Pancreas (tissue), 10 donors: ENCODE results near the gene THRA. TPM values are rescaled to one million over a fixed set of nuclear protein-coding genes. Genes with fewer than 3 reads are reported as not detected.

Experiments
- ATAC-seq, 4 donors: fragments of 200-7000 bp; cut with Tn5 transposase; one replicate each; pipeline versions ENCODE4 v1.8.0 to v1.9.1; 2020; ENCODE audit warnings: mild to moderate bottlenecking in 4 of 4, moderate library complexity in 4 of 4
- DNase-seq, 6 donors: peaks; one replicate each; pipeline ENCODE4 v3.0.0-alpha.2; 2020
- FAIRE-seq: peaks from 2 replicates; lab custom pipeline; 2012; peaks lifted over from hg19 to GRCh38; lab: Jason Lieb, UNC
- H3K27ac ChIP-seq, 4 donors: fragments of 200-600 bp; sonication (generic); 1 replicate in 3 of 4; 2 replicates in 1 of 4; pipeline versions ENCODE4 v1.5.0 to v1.8.0; 2020
- H3K27me3 ChIP-seq, 4 donors: fragments of 200-600 bp; one replicate each; pipeline ENCODE4 v1.8.0; 2021
- H3K36me3 ChIP-seq, 3 donors: fragments of 200-600 bp; sonication (generic) in 1 of 3; one replicate each; pipeline versions ENCODE4 v1.5.0 to v1.8.0; 2020 to 2021
- H3K4me1 ChIP-seq, 3 donors: fragments of 200-600 bp; one replicate each; pipeline ENCODE4 v1.8.0; 2021
- H3K4me3 ChIP-seq, 4 donors: fragments of 200-600 bp; sonication (generic) in 2 of 4; one replicate each; pipeline versions ENCODE4 v1.5.0 to v1.8.0; 2020 to 2021
- H3K9me3 ChIP-seq, 4 donors: fragments of 200-600 bp; one replicate each; pipeline ENCODE4 v1.8.0; 2021
- CTCF ChIP-seq, 4 donors: fragments of 200-600 bp; sonication (generic) in 3 of 4; IDR thresholded peaks; one replicate each; pipeline versions ENCODE4 v1.5.0 to v1.8.0; 2021; ENCODE audit warnings: antibody characterized with exemption in 4 of 4
- WGBS, 2 donors: extraction: QIAGEN DNeasy Blood & Tissue Kit; methylation state at CpG; one replicate each; pipeline ENCODE4 v1.1.7; 2013; 5-methylcytosine and 5-hydroxymethylcytosine counted together
- intact Hi-C, 3 donors: fragments of 100-400 bp; cut with DNase I; formaldehyde crosslinking; loops; one replicate each; pipeline versions ENCODE4 v1.11.1 to v1.14.2; 2022
- polyA plus RNA-seq, 2 donors: library from polyadenylated mRNA; stranded (reverse); fragments of 200-250 nt; gene quantifications; one replicate each; pipeline ENCODE4 v1.2.3, GENCODE V29; 2013
- total RNA-seq, 6 donors: library from RNA; stranded (reverse); fragmentation: NEBNext Ultra II Directional in 4 of 6; extraction: Animal tissue kit (Norgen Biotek cat#: 25700) in 4 of 6; gene quantifications; one replicate each; pipeline versions ENCODE4 v1.2.1 to v1.2.4, GENCODE V29; 2021 to 2023
- donor health status: healthy with polysubstance abuse.
- donor health status: DM: no; HTN: no; CAD: no; lungs with moderate emphysema.
- donor health status: DM: no; HTN: no; CAD: no.
- donor health status: control.
- donor health status: control.
- donor health status: Bipolar disorder and iron deficiency.
- donor health status: DM: yes; HTN: yes; CAD: no.
- donor health status: DM: no; HTN: no; CAD: no.
- donor health status: DM: no; HTN: no; CAD: no.
- donor health status: DM: yes; HTN: yes; CAD: no.

The THRA gene, protein sequence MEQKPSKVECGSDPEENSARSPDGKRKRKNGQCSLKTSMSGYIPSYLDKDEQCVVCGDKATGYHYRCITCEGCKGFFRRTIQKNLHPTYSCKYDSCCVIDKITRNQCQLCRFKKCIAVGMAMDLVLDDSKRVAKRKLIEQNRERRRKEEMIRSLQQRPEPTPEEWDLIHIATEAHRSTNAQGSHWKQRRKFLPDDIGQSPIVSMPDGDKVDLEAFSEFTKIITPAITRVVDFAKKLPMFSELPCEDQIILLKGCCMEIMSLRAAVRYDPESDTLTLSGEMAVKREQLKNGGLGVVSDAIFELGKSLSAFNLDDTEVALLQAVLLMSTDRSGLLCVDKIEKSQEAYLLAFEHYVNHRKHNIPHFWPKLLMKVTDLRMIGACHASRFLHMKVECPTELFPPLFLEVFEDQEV
- total RNA-seq (10 to 100 TPM; 13.8 to 28.1 (median 20.6) TPM), polyA plus RNA-seq (10 to 100 TPM; 22.4 to 35.7 TPM)

GRCh38 chr17:40062329-40063186 lies at the start of gene THRA:
Gene THRA (plus strand): TSS chr17:40062965. CDS start chr17:40074489, 11,524 bp downstream.
- H3K36me3 ChIP-seq = no peaks in the 10 kb centered on the region
- peak; percentile 77 to 87 (median 81) for ATAC-seq
- no peak for TF ChIP-seq CTCF (IDR thresholded peaks at IDR 0.05)
- intact Hi-C loops = loop anchor here in 1 of 3 donors (10.0 kb wide), 1 partner anchor 62 kb away; the partner anchor contains the start of gene MSL1
- FAIRE-seq = no peak
- peak; percentile 63 to 88 (median 78) for DNase-seq
- no peaks in the 10 kb centered on the region for H3K9me3 ChIP-seq
- peak within 1 kb of the TSS; percentile 47 to 99 (median 82) for H3K4me3 ChIP-seq
- WGBS, 2 donors = 1% methylated on average over 51 to 78 of the region's 83 CpGs
- peaks cover 5 to 24% (median 23%) of the 10 kb centered on the region in 3 donors for H3K4me1 ChIP-seq
- no peaks in the 10 kb centered on the region for H3K27me3 ChIP-seq
- H3K27ac ChIP-seq = peak within 1 kb of the TSS; percentile 83 to 91 (median 86)

GRCh38 chr17:40014375-40014980 lies 48.3 kb upstream of the THRA start:
- no peak for TF ChIP-seq CTCF (IDR thresholded peaks at IDR 0.05)
- FAIRE-seq = no peak
- Histone ChIP-seq H3K27me3 (no peaks in the 10 kb centered on the region), H3K4me3 (peak overlapping the region in 1 of 4 donors; percentile 0), H3K36me3 (no peaks in the 10 kb centered on the region), H3K4me1 (peaks cover 0 to 11% (median 11%) of the 10 kb centered on the region in 3 donors), H3K9me3 (no peaks in the 10 kb centered on the region), H3K27ac (peak overlapping the region in 1 of 4 donors; percentile 11)
- WGBS, 2 donors = 25 to 26% methylated on average over 18 of the region's 18 CpGs
- peak; percentile 43 to 68 (median 64) for ATAC-seq
- peak in 1 of 6 donors; percentile 51 for DNase-seq
- intact Hi-C loops = loop anchor here in 1 of 3 donors (5.0 kb wide), 1 partner anchor 153 kb away; no protein-coding TSS in a partner anchor

GRCh38 chr17:40015005-40015997 lies 47.5 kb upstream of the THRA start, which contains the start of gene CSF3:
Gene CSF3 (plus strand): TSS chr17:40015440. CDS start chr17:40015475, 35 bp downstream.
- Histone ChIP-seq H3K4me1 (peaks cover 0 to 11% (median 11%) of the 10 kb centered on the region in 3 donors), H3K4me3 (peak within 1 kb of the TSS in 1 of 4 donors; percentile 0), H3K36me3 (no peaks in the 10 kb centered on the region), H3K27ac (peak within 1 kb of the TSS in 1 of 4 donors; percentile 11), H3K27me3 (no peaks in the 10 kb centered on the region), H3K9me3 (no peaks in the 10 kb centered on the region)
- DNase-seq (peak in 1 of 6 donors; percentile 73), ATAC-seq (peak; percentile 35 to 55 (median 51)), FAIRE-seq (no peak)
- intact Hi-C loops = no loop called here
- 44 to 49% methylated on average over 20 of the region's 20 CpGs for WGBS, 2 donors
- TF ChIP-seq CTCF (IDR thresholded peaks at IDR 0.05) = no peak
